Right lobe of liver (tissue), 6 donors: ENCODE results near the gene FIP1L1. TPM values are rescaled to one million over a fixed set of nuclear protein-coding genes. Genes with fewer than 3 reads are reported as not detected.

Experiments
- ATAC-seq, 4 donors: fragments of 200-7000 bp; cut with Tn5 transposase; one replicate each; pipeline ENCODE4 v1.9.1; 2020; ENCODE audit warnings: mild to moderate bottlenecking in 4 of 4, moderate library complexity in 4 of 4
- DNase-seq, 3 donors: peaks; one replicate each; pipeline ENCODE4 v3.0.0-alpha.2; 2020
- H3K27ac ChIP-seq, 3 donors: fragments of 200-600 bp; one replicate each; pipeline ENCODE4 v1.8.0; 2022
- H3K27me3 ChIP-seq, 2 donors: fragments of 200-600 bp; one replicate each; pipeline ENCODE4 v1.8.0; 2022
- H3K36me3 ChIP-seq, 4 donors: fragments of 200-600 bp; sonication (generic) in 1 of 4; one replicate each; pipeline versions ENCODE4 v1.5.1 to v1.8.0; 2017 to 2022; ENCODE audit warnings: control low read depth in 1 of 4
- H3K4me1 ChIP-seq, 4 donors: fragments of 200-600 bp; sonication (generic) in 1 of 4; one replicate each; pipeline versions ENCODE4 v1.5.1 to v1.8.0; 2017 to 2022; ENCODE audit warnings: control low read depth in 1 of 4
- H3K4me3 ChIP-seq, 3 donors: fragments of 200-600 bp; one replicate each; pipeline ENCODE4 v1.8.0; 2022
- H3K9me3 ChIP-seq, 4 donors: fragments of 200-600 bp; sonication (generic) in 1 of 4; one replicate each; pipeline versions ENCODE4 v1.5.1 to v1.8.0; 2017 to 2022; ENCODE audit warnings: control low read depth in 1 of 4
- POLR2A ChIP-seq: fragments of 450-650 bp; IDR thresholded peaks from one replicate; pipeline ENCODE4 v1.6.1; 2017; ENCODE audit warnings: antibody characterized with exemption, mild to moderate bottlenecking
- WGBS: methylation state at CpG from one replicate; pipeline ENCODE4 v1.1.6; 2018; ENCODE audit warnings: low coverage, low lambda C conversion rate; ENCODE audit not compliant: insufficient coverage; ENCODE audit errors: missing lambda C conversion rate; 5-methylcytosine and 5-hydroxymethylcytosine counted together
- intact Hi-C, 2 donors: fragments of 100-400 bp; cut with DNase I; formaldehyde crosslinking; loops; one replicate each; pipeline versions ENCODE4 v1.11.2 to v1.14.1; 2022
- total RNA-seq, 6 experiments: library from RNA; depleted of rRNA in 2 of 6; stranded (reverse); fragments of >200 nt in 2 of 6; fragmentation: NEBNext Ultra II Directional in 3 of 6; extraction: Animal tissue kit (Norgen Biotek cat#: 25700) in 3 of 6; gene quantifications; one replicate each; pipeline versions ENCODE4 v1.1.0 to v1.2.4, GENCODE V29; 2016 to 2023
- TF ChIP-seq, protein P1 (sequence below), 4 donors: fragments of 200-600 bp in 3 of 4; fragments of 450-650 bp in 1 of 4; IDR thresholded peaks; one replicate each; pipeline versions ENCODE4 v1.5.1 to v1.8.0; 2016 to 2022; ENCODE audit warnings: antibody characterized with exemption in 4 of 4, mild to moderate bottlenecking in 2 of 4
- donor health status: DM: no; HTN: yes; CAD: no.
- donor health status: DM: no; HTN: no; CAD: no.
- donor health status: DM: no; HTN: no; CAD: no.
- donor health status: DM: no; HTN: yes; CAD: no.
- donor health status: DM: no; HTN: yes; CAD: no.

FIP1L1 gene
- total RNA-seq, 6 experiments from 2014 or later, result 12.9 to 19.7 (median 18.9) TPM

DNA sequence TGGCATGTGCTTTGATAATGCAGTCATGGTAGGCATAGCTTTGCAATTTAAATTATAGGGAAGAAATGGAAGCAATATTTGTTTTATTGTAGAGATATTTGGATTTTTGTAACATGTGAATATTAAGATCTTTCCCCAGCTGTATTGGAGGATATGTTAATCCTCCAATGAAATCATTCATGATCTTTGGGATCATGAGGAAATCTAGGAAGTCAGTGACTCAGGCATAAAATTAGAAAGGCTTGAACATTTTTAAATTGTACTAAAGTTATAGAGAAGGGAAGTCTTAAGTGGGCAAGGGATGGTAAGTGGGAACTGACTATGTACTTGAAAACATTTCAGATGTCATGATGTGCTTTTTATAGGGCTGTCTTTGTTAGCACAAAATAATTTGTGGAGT is 46.8 kb downstream of the FIP1L1 start:
- no peak for DNase-seq
- ATAC-seq, result no peak
- intact Hi-C loops, result no loop called here

DNA sequence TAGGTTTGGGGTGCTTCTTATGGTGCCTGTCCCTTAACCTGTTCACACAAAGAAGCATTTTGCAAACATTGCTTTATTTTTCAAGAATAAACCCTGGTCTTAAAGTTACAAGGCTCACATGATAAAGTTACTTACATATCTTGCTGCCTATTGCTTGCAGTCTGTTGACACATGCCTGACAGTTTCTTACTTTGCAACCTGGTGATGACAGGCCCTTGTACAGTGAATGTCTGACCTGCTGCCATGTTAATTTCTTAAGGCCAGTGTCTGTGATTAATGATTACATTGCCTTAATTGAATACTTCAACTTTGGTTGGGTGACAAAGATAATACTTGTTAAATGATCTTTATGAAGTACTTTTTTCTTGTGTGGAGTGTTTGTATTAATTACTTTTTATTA is 49.9 kb downstream of the FIP1L1 start:
- Histone ChIP-seq H3K27me3 (no peaks in the 10 kb centered on the region), H3K4me3 (no peak overlapping the region), H3K36me3 (peaks cover 0 to 26% (median 10%) of the 10 kb centered on the region in 4 donors), H3K4me1 (peaks cover 0 to 8% (median 2%) of the 10 kb centered on the region in 4 donors), H3K9me3 (no peaks in the 10 kb centered on the region), H3K27ac (no peak overlapping the region)
- no peak for DNase-seq
- TF ChIP-seq, protein P1, sequence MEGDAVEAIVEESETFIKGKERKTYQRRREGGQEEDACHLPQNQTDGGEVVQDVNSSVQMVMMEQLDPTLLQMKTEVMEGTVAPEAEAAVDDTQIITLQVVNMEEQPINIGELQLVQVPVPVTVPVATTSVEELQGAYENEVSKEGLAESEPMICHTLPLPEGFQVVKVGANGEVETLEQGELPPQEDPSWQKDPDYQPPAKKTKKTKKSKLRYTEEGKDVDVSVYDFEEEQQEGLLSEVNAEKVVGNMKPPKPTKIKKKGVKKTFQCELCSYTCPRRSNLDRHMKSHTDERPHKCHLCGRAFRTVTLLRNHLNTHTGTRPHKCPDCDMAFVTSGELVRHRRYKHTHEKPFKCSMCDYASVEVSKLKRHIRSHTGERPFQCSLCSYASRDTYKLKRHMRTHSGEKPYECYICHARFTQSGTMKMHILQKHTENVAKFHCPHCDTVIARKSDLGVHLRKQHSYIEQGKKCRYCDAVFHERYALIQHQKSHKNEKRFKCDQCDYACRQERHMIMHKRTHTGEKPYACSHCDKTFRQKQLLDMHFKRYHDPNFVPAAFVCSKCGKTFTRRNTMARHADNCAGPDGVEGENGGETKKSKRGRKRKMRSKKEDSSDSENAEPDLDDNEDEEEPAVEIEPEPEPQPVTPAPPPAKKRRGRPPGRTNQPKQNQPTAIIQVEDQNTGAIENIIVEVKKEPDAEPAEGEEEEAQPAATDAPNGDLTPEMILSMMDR (IDR thresholded peaks at IDR 0.05), result no peak
- TF ChIP-seq POLR2A, result no peak
- intact Hi-C loops, result no loop called here
- ATAC-seq, result no peak

More for the DNA sequence above, 46.8 kb downstream of the FIP1L1 start:
- H3K27ac ChIP-seq, result no peak overlapping the region
- H3K36me3 ChIP-seq, result peaks cover 0 to 21% (median 9%) of the 10 kb centered on the region in 4 donors
- H3K4me1 ChIP-seq, result no peaks in the 10 kb centered on the region
- TF ChIP-seq, protein P1 (IDR thresholded peaks at IDR 0.05), result no peak
- no peak for TF ChIP-seq POLR2A
- no peaks in the 10 kb centered on the region for H3K9me3 ChIP-seq
- H3K27me3 ChIP-seq, result no peaks in the 10 kb centered on the region
- H3K4me3 ChIP-seq, result no peak overlapping the region

DNA sequence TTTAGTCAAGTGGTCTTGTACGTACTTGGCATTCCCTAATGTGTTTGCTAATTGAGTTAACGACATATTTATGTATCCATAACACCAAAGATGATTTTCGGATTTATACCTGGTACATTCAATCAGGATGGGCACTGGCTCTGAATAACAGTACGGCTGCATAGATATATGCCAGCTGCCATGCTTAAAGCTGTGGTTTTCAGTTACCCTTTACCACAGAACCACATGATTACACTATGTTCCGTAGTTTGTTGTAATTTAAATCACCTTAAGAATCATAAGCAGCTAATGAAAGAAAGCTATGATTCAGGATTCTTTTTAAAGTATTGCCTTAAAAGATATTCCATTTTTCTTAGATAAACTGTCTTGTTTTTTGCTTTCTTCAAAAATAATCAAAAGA is 53.6 kb downstream of the FIP1L1 start:
- no peak for TF ChIP-seq POLR2A
- TF ChIP-seq, protein P1 (IDR thresholded peaks at IDR 0.05), result no peak
- no peaks in the 10 kb centered on the region for H3K9me3 ChIP-seq
- no peaks in the 10 kb centered on the region for H3K27me3 ChIP-seq
- no peak overlapping the region for H3K4me3 ChIP-seq
- no peak for ATAC-seq
- intact Hi-C loops, result no loop called here
- peaks cover 0 to 8% (median 2%) of the 10 kb centered on the region in 4 donors for H3K4me1 ChIP-seq
- no peak overlapping the region for H3K27ac ChIP-seq
- WGBS, result 71% methylated on average over 5 of the region's 5 CpGs
- no peak for DNase-seq
- peaks cover 0 to 26% (median 10%) of the 10 kb centered on the region in 4 donors for H3K36me3 ChIP-seq

DNA sequence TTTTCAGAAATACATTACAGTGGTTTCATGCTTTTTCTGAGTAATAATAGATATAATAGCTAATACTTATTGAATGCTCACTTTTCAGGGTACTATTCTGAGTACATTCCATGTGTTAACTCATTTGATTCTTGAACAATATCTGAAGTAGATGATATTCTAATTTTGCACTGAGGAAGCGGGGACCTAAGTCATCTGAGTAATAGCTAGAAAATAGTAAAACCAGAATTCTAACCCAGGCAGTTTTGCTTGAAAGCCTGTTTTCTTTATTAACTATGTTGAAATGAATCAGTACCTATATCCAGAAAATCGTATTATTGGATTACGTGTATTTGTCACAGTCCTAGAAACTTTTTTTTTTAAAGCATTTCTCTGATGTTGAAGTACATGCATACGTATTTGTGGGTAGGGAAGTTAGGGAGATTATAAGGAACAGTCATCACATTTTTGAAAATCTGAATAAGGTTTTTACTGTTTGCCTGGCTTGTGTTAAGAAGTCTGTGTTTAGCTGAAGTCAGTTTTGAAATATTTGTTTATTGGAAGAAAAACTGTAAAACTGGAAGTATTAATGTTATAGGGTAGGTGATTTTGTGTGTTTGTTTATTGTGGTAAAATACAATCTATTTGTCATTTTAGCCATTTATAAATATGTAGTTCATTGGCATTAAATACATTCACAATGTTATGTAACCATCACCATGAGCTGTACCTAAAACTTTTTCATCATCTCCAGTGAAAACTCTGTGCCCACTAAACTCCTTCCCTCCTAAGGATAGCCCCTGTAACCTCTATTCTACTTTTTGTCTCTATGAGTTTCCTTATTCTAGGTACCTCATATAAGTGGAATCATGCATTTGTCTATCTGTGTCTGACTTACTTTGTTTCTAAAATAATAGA is 55.3 kb downstream of the FIP1L1 start:
- Histone ChIP-seq H3K4me1 (peaks cover 0 to 8% (median 2%) of the 10 kb centered on the region in 4 donors), H3K27ac (no peak overlapping the region), H3K4me3 (no peak overlapping the region), H3K36me3 (peaks cover 0 to 20% (median 10%) of the 10 kb centered on the region in 4 donors), H3K9me3 (no peaks in the 10 kb centered on the region), H3K27me3 (no peaks in the 10 kb centered on the region)
- intact Hi-C loops, result no loop called here
- TF ChIP-seq POLR2A, result no peak
- TF ChIP-seq, protein P1 (IDR thresholded peaks at IDR 0.05), result no peak
- ATAC-seq (no peak), DNase-seq (no peak)
- 86% methylated on average over 4 of the region's 4 CpGs for WGBS
